Heart left ventricle (tissue), 16 donors: ENCODE data around the gene SEZ6L2. TPM values are rescaled to one million over a fixed set of nuclear protein-coding genes. Genes with fewer than 3 reads are reported as not detected.

ENCODE experiments used
- ATAC-seq, 4 donors: fragments of 200-7000 bp; cut with Tn5 transposase; one replicate each; pipeline ENCODE4 v1.9.1; 2020 to 2022; ENCODE audit warnings: moderate library complexity in 4 of 4, mild to moderate bottlenecking in 3 of 4, moderate number of reproducible peaks in 1 of 4
- DNase-seq, 5 donors: peaks; one replicate each; pipeline ENCODE4 v3.0.0-alpha.2; 2020
- H3K27ac ChIP-seq, 12 donors: fragments of 200-600 bp; sonication (generic) in 4 of 12; one replicate each; pipeline versions ENCODE4 v1.5.0 to v1.8.0; 2016 to 2022; ENCODE audit warnings: mild to moderate bottlenecking in 2 of 12
- H3K27me3 ChIP-seq, 9 donors: fragments of 200-600 bp; sonication (generic) in 2 of 9; one replicate each; pipeline versions ENCODE4 v1.5.1 to v1.8.0; 2016 to 2022; ENCODE audit warnings: mild to moderate bottlenecking in 3 of 9
- H3K36me3 ChIP-seq, 9 donors: fragments of 200-600 bp; sonication (generic) in 2 of 9; one replicate each; pipeline versions ENCODE4 v1.5.0 to v1.8.0; 2018 to 2022; ENCODE audit warnings: mild to moderate bottlenecking in 2 of 9
- H3K4me1 ChIP-seq, 12 donors: fragments of 200-600 bp; sonication (generic) in 4 of 12; one replicate each; pipeline versions ENCODE4 v1.5.0 to v1.8.0; 2016 to 2022; ENCODE audit warnings: mild to moderate bottlenecking in 3 of 12
- H3K4me3 ChIP-seq, 12 donors: fragments of 200-600 bp; sonication (generic) in 4 of 12; one replicate each; pipeline versions ENCODE4 v1.5.0 to v1.8.0; 2017 to 2022; ENCODE audit warnings: mild to moderate bottlenecking in 9 of 12, moderate library complexity in 4 of 12
- H3K9me3 ChIP-seq, 12 donors: fragments of 200-600 bp; sonication (generic) in 4 of 12; one replicate each; pipeline versions ENCODE4 v1.5.0 to v1.8.0; 2016 to 2022; ENCODE audit warnings: mild to moderate bottlenecking in 1 of 12
- POLR2A ChIP-seq, 2 donors: fragments of 450-650 bp; IDR thresholded peaks; one replicate each; pipeline ENCODE4 v1.6.1; 2017; ENCODE audit warnings: antibody characterized with exemption in 2 of 2, mild to moderate bottlenecking in 2 of 2, moderate library complexity in 2 of 2
- WGBS, 4 donors: extraction: QIAGEN DNeasy Blood & Tissue Kit in 2 of 4; methylation state at CpG; one replicate each; pipeline versions ENCODE4 v1.1.5 to v1.1.7; 2013 to 2018; 5-methylcytosine and 5-hydroxymethylcytosine counted together
- intact Hi-C, 10 donors: fragments of 100-400 bp; cut with DNase I; formaldehyde crosslinking; loops; one replicate each; pipeline versions ENCODE4 v1.11.1 to v1.14.2; 2022
- polyA plus RNA-seq, 2 donors: library from polyadenylated mRNA; stranded (reverse); fragments of 200-250 nt; gene quantifications; one replicate each; pipeline ENCODE4 v1.2.3, GENCODE V29; 2013
- total RNA-seq, 9 donors: library from RNA; depleted of rRNA in 2 of 9; stranded (reverse); fragments of >200 nt in 2 of 9; fragmentation: NEBNext Ultra II Directional in 3 of 9; extraction: Animal tissue kit (Norgen Biotek cat#: 25700) in 3 of 9; gene quantifications; one replicate each; pipeline versions ENCODE4 v1.1.0 to v1.2.4, GENCODE V29; 2016 to 2023
- TF ChIP-seq, protein P1 (sequence below), 12 donors: fragments of 200-600 bp; sonication (generic) in 4 of 12; IDR thresholded peaks; one replicate each; pipeline versions ENCODE4 v1.5.0 to v1.8.0; 2018 to 2022; ENCODE audit warnings: antibody characterized with exemption in 12 of 12, mild to moderate bottlenecking in 5 of 12
- donor health status: ischemic (EF 13 %, LVEDD 7.1; RV severe dilation, severe dysfunction).
- donor health status: healthy with polysubstance abuse.
- donor health status: DM: no; HTN: yes; CAD: no.
- donor health status: DM: no; HTN: no; CAD: no.
- donor health status: ischemic (EF 25% LVEDD 6.9; RV normal size, moderate dysfunction).
- donor health status: ischemic (EF 25% LVEDD 5.7; RV mildly dilated, moderate dysfunction).
- donor health status: healthy.
- donor health status: DM: yes; HTN: yes; CAD: no.
- donor health status: ischemic (EF 35%, LVEDD 5.7; RV mildly dilated, moderate dysfunction).
- donor health status: nonischemic (EF 11% LVEDD 7.7; RV severe dilation, severe dysfunction).
- donor health status: DM: yes; HTN: yes; CAD: no.
- donor health status: PGD.
- donor health status: ischemic (EF 29% LVEDD 5.4; RV normal size, mild dysfunction).
- donor health status: nonischemic (EF 23%, LVEDD 6.1; RV moderate dilation, normal function).

The SEZ6L2 gene
- total and polyA plus RNA-seq, 11 donors = 0.15 to 8.9 (median 1.1) TPM; not detected in 1

DNA sequence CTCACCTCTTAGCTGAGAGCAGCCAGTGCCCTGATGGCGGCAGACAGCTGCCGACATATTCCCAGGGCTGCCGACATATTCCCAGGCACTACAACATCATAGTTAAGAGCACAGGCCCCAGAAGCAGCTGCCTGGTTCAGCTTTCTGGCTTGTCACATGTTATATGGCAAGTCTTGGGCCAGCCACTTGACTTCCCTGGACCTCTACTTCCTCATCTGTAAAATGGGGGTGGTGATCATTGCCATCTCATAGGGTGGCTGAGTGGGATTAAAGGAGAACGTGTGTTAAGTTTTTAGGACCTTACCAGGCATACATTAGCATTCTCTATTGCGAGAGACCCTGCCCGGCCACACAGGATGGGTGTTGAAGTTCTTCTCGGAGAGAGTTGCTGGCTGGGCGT, 55.4 kb downstream of the SEZ6L2 start:
- no peak for ATAC-seq
- no peak overlapping the region for H3K27ac ChIP-seq
- H3K27me3 ChIP-seq = no peaks in the 10 kb centered on the region
- 90 to 94% (median 93%) methylated on average over 7 to 8 of the region's 8 CpGs for WGBS, 4 donors
- TF ChIP-seq, protein P1, sequence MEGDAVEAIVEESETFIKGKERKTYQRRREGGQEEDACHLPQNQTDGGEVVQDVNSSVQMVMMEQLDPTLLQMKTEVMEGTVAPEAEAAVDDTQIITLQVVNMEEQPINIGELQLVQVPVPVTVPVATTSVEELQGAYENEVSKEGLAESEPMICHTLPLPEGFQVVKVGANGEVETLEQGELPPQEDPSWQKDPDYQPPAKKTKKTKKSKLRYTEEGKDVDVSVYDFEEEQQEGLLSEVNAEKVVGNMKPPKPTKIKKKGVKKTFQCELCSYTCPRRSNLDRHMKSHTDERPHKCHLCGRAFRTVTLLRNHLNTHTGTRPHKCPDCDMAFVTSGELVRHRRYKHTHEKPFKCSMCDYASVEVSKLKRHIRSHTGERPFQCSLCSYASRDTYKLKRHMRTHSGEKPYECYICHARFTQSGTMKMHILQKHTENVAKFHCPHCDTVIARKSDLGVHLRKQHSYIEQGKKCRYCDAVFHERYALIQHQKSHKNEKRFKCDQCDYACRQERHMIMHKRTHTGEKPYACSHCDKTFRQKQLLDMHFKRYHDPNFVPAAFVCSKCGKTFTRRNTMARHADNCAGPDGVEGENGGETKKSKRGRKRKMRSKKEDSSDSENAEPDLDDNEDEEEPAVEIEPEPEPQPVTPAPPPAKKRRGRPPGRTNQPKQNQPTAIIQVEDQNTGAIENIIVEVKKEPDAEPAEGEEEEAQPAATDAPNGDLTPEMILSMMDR (IDR thresholded peaks at IDR 0.05) = no peak
- TF ChIP-seq POLR2A (IDR thresholded peaks at IDR 0.05) = no peak
- H3K36me3 ChIP-seq = peaks cover 0 to 96% (median 82%) of the 10 kb centered on the region in 9 donors
- H3K9me3 ChIP-seq = no peaks in the 10 kb centered on the region
- peaks cover 0 to 6% (median 0%) of the 10 kb centered on the region in 12 donors for H3K4me1 ChIP-seq
- H3K4me3 ChIP-seq = no peak overlapping the region
- intact Hi-C loops = loop anchor here in 1 of 10 donors (10.0 kb wide), 1 partner anchor 149 kb away; no protein-coding TSS in a partner anchor
- no peak for DNase-seq

DNA sequence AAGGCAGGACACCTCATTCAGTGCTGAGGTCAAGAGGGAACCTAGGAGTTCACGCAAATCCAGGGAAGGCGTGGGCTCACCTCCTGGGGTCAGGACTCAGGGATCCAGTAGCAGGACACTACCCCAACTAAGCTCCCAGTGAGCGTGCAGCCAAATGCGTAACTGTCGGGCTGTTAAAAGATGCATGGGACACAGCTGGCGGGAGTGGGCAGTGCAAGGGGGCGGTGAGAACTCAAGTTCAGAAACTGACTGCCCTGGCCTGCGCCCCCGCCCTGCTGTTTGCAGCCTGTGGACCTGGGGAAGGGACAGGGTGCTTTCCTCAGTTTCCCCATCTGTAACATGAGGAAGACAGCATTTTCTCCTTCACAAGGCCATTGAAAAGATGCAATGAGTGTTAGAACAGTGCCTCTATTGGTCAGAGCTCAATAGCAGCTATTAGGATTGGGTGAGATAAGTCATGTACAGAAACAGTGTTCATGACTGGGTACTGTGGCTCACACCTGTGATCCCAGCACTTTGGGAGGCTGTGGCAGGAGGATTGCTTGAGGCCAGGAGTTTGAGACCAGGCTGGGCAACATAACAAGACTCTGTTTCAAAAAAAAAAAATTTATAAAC, 56.5 kb downstream of the SEZ6L2 start:
- no peak for TF ChIP-seq POLR2A (IDR thresholded peaks at IDR 0.05)
- TF ChIP-seq, protein P1 (IDR thresholded peaks at IDR 0.05) = no peak
- H3K36me3 ChIP-seq = peaks cover 0 to 98% (median 90%) of the 10 kb centered on the region in 9 donors
- DNase-seq = no peak
- ATAC-seq = no peak
- no peaks in the 10 kb centered on the region for H3K27me3 ChIP-seq
- intact Hi-C loops = loop anchor here in 1 of 10 donors (10.0 kb wide), 1 partner anchor 148 kb away; no protein-coding TSS in a partner anchor
- no peaks in the 10 kb centered on the region for H3K9me3 ChIP-seq
- H3K27ac ChIP-seq = no peak overlapping the region
- no peak overlapping the region for H3K4me3 ChIP-seq
- WGBS, 4 donors = 94 to 97% (median 95%) methylated on average over 9 of the region's 9 CpGs
- peaks cover 0 to 6% (median 0%) of the 10 kb centered on the region in 12 donors for H3K4me1 ChIP-seq

DNA sequence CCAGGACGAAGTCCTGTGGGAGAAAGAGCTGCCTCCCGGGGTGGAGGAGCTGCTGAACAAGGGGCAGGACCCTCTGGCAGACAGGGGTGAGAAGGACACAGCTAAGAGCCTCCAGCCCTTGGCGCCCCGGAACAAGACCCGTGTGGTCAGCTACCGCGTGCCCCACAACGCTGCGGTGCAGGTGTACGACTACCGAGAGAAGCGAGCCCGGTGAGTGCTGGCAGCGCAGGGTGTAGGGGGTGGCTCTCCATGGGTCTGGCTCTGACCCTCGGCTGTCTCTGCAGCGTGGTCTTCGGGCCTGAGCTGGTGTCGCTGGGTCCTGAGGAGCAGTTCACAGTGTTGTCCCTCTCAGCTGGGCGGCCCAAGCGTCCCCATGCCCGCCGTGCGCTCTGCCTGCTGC, 57.7 kb downstream of the SEZ6L2 start:
- Histone ChIP-seq H3K27ac (no peak overlapping the region), H3K4me3 (no peak overlapping the region), H3K36me3 (peaks cover 0 to 98% (median 90%) of the 10 kb centered on the region in 9 donors), H3K9me3 (no peaks in the 10 kb centered on the region), H3K27me3 (no peaks in the 10 kb centered on the region), H3K4me1 (peaks cover 0 to 6% (median 0%) of the 10 kb centered on the region in 12 donors)
- ATAC-seq (no peak), DNase-seq (no peak)
- intact Hi-C loops = loop anchor here in 1 of 10 donors (10.0 kb wide), 1 partner anchor 147 kb away; no protein-coding TSS in a partner anchor
- TF ChIP-seq POLR2A (IDR thresholded peaks at IDR 0.05) = no peak
- TF ChIP-seq, protein P1 (IDR thresholded peaks at IDR 0.05) = no peak
- WGBS, 4 donors = 92 to 95% (median 93%) methylated on average over 22 to 23 of the region's 23 CpGs

DNA sequence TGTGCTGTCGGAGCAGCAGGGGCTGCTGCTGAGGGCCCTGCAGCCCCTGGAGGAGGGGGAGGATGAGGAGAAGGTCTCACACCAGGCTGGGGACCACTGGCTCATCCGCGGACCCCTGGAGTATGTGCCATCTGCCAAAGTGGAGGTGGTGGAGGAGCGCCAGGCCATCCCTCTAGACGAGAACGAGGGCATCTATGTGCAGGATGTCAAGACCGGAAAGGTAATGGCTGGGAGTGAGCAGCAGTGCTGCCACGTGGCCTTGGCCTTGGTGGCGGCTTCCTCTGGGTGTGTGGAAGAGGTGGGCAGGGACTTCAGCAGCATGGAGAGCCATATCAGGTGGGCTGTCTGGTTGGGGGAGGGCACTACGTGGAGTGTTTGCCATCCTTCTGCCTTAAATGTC, 59.1 kb downstream of the SEZ6L2 start:
- Histone ChIP-seq H3K27ac (no peak overlapping the region), H3K9me3 (no peaks in the 10 kb centered on the region), H3K4me1 (peaks cover 0 to 6% (median 0%) of the 10 kb centered on the region in 12 donors), H3K27me3 (no peaks in the 10 kb centered on the region), H3K4me3 (no peak overlapping the region), H3K36me3 (peaks cover 0 to 98% (median 90%) of the 10 kb centered on the region in 9 donors)
- intact Hi-C loops = loop anchor here in 1 of 10 donors (10.0 kb wide), 1 partner anchor 145 kb away; no protein-coding TSS in a partner anchor
- WGBS, 4 donors = 80 to 87% (median 82%) methylated on average over 10 of the region's 10 CpGs
- TF ChIP-seq, protein P1 (IDR thresholded peaks at IDR 0.05) = no peak
- TF ChIP-seq POLR2A (IDR thresholded peaks at IDR 0.05) = no peak
- no peak for DNase-seq
- no peak for ATAC-seq
